ENCODE data around the gene WDR82. TPM values are rescaled to one million over a fixed set of nuclear protein-coding genes. Genes with fewer than 3 reads are reported as not detected.

WDR82 gene, protein sequence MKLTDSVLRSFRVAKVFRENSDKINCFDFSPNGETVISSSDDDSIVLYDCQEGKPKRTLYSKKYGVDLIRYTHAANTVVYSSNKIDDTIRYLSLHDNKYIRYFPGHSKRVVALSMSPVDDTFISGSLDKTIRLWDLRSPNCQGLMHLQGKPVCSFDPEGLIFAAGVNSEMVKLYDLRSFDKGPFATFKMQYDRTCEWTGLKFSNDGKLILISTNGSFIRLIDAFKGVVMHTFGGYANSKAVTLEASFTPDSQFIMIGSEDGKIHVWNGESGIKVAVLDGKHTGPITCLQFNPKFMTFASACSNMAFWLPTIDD
- total RNA-seq = 43.0 and 57.3 TPM in 2 replicates

DNA sequence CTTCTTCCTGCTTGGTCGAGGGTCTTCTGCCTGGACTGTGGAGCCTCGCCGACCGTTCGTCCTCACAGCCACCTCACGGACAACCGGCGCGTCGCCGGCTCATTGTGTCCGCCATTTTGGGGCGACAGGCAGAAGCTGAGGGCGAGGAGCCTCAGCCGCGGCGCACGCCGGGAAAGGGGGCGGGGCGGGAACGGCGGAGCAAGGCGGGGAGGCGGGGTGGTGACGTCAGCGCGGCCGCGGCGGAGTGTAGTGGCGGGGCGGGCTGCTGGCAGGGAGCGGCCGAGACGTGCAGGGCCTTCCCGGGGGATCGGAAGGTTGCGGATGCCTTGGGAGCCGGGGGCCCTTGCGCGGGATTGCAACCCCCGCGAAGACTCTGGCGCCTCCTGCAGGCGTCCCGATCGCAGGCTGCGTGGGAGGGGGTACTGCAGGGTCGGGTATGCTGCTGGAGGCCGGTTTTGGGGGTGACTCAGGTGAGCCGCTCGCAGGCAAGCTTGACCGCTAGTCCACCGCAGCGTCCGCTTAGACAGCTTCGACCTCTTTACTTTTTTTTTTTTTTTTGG, at the start of gene WDR82:
WDR82 (minus strand) TSS at position 140 of the 560 bp plus-strand sequence. CDS start 288 bp downstream, outside the sequence.

DNA sequence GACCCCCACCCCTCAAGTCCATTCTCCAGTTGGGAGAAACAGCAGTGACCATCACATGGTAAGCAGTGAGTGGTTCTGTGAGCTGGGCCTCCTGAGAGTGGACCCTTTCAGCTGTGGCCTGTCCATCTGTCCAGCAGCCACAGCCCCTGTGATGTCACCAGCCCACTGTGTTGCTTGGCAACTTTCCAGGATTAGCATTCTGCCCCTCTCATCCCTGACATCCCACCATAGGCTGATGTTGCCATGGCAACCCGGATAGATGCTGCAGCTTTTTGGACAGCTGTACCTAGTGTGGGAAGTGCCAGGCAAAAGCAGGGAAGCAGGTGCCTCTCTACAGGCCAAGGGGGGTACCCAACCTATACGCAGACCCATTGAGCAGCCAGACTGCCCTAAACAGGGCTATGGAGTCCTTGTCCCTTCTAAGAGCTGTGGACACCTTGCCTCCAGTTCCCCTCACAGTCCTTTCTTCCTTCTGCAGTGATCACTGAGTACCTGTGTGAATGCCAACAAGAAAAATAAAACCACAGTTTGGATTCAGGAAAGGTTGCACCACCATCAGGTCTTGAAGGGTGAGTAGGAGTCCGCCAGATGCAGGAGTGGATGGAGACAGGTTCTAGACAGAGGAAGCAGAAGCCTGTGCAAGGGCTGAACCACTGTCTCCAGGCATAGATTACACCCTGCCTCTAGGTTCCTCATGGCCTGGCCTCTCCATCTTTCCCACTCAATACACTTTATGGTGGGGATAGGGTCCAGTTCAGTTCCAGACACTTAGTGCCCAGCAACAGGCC, 37.7 kb upstream of the WDR82 start, which contains the start of gene DNAH1:
DNAH1 (plus strand) TSS at position 343 of the 788 bp plus-strand sequence. CDS start 6,124 bp downstream, outside the sequence.

DNA sequence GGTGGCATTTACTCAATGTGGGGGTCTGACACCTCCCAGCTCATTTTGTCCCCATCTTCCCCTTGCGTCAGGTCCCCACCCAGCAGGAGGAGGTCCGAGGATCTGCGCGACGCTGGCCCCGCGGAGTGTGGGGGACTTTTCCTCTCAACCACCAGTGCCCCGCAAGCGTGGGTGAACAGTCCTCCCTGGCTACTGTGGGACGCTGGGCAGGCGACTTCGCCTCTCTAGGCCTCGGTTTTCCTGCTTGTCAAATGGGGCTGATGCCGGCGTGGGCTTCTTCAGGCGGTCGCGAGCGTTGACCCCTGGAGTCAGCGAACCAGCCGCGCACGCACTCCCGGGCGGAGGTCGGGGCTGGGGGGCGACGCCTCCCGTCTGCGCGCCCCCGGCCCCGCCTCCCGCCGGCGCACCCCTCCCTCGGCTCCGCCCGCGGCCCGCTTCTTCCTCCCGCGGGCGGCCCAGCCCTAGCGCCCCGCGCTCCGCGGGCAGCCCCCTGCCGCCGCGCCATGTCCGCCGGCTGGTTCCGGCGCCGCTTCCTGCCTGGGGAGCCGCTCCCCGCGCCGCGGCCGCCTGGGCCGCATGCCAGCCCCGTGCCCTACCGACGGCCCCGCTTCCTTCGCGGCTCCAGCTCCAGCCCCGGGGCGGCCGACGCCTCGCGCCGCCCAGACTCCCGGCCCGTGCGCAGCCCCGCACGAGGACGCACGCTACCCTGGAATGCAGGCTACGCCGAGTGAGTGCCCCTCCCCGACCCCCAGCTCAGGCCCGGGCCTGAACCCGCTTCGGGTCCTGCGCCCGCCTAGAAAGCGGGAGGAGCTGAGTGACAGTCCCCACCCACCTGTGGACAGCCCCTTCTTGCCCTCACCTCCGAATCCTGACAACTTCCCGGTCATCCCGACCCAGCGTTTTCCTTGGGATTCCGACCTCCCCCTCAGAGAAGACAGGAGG, 32.9 kb downstream of the WDR82 start, which contains the start of gene PPM1M:
PPM1M (plus strand) TSS at position 438 of the 942 bp plus-strand sequence; CDS start at position 504, 66 bp downstream.

DNA sequence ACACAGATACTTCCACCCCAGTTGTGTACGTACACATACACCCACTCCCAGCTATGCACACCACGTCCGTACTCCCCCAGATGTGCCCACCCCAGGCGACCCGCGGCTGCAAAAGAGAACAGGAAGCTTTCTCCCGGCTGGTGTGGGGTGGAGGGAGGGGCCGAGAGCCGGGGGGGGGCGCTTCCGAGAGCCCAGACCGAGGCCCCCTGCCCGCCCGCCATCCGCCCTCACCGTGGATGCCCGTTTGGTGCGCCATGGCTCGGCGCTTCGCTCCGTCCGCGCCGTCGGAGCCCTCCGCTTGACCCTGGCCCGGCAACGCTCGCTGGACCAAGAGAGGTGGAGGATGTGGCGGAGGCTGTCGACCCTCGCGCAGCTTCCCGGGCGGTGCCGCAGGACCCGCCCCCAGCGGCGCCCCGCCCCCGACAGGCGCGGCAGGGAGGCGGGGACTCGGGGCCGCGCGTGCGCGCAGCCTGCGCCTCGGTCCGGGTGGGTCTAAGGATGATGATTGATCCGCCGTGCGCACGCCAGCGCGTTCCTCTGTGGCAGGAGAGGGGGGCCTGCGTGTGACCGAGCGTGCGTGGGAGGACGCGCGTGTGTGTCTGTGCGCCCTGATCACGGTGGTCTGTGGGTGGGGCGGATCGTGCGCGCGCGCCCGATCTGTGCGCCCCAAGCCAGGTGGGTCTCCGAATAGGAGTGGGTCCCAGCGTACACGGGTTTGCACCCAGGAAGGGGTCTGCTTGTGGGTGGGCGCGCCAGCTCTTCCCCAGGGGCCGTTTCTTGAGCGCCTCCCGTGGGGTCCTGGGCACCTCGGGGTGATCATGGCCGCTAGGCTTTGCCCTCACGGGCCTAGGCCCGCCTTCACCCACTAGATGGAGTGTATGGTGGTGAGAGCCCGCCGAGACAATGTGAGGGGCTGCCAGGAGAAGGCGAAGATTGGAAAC, 39.4 kb downstream of the WDR82 start, which contains the start of gene TWF2:
TWF2 (minus strand) TSS at position 398 of the 941 bp plus-strand sequence; CDS start at position 256, 142 bp downstream.

DNA sequence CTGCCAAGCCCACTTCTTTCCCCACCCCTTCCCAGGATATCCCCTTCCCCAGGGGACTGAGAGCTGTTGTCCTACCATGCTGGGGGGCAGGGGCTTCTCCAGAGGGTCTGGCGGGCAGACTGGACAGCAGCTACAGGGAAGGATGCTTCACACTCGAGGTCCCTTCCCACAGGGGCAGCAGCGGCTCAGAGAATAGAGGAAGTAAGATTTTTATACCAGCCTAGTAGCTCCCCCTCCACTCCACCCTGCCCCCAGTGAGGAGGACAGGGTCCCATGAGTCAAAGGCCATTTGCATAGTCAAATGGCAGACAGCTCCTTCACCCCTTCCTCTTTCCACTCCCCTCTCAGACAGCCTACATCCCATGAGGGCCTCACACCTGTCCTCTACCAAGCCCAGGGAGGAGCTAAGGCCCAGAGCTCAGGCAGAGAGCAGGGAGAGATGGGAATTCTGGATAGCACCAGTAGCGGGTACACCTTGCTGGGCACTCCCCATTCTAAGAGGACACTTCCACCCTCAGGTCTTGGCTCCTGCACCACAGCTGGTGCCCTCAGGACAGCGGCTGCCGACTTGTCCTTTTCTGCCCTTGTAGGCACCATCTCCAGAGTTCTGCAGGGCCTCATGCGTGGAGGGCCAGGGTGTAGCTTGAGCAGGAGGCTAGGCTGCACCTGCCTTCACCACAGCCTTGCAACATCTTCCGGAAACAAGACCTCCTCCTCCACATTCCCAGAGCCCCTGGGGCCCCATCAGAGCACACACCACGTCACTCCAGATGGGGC, 52.8 kb downstream of the WDR82 start, which contains the start of gene TLR9:
TLR9 (minus strand) TSS at position 194 of the 777 bp plus-strand sequence; CDS start at position 78, 116 bp downstream.

Small RNA genes within 50 kb of the gene (small RNA-seq; reads per million reads assigned to genes)
- gene MIR135A1 = not detected
- 1,186 reads per million, percentile 100 among the genes with 10 or more reads in this experiment for gene MIRLET7G

Other genes starting within 250 kb of the WDR82 start
- gene DUSP7, start 222.1 kb downstream of the WDR82 start, total RNA-seq = 8.1 and 19.5 TPM in 2 replicates
- gene POC1A, start 124.2 kb downstream of the WDR82 start, total RNA-seq = 9.9 and 11.9 TPM in 2 replicates
- gene ALAS1, start 80.5 kb downstream of the WDR82 start, total RNA-seq = 30.5 and 38.3 TPM in 2 replicates
- not detected in 2 replicates for gene TLR9, start 53.0 kb downstream of the WDR82 start, total RNA-seq
- 122 and 144 TPM in 2 replicates for gene TWF2, start 39.5 kb downstream of the WDR82 start, total RNA-seq
- 10.9 and 17.6 TPM in 2 replicates for gene PPM1M, start 32.9 kb downstream of the WDR82 start, total RNA-seq
- 18.0 and 18.4 TPM in 2 replicates for gene GLYCTK, start 9.2 kb upstream of the WDR82 start, total RNA-seq
- 2.5 and 6.6 TPM in 2 replicates for gene DNAH1, start 37.7 kb upstream of the WDR82 start, total RNA-seq
- 50.7 and 59.8 TPM in 2 replicates for gene BAP1, start 131.4 kb upstream of the WDR82 start, total RNA-seq
- 5.5 and 6.1 TPM in 2 replicates for gene PHF7, start 132.0 kb upstream of the WDR82 start, total RNA-seq
- 0.20 TPM in 1 of 2 replicates, not detected in the other for gene SEMA3G, start 166.5 kb upstream of the WDR82 start, total RNA-seq
- 0.37 TPM in 1 of 2 replicates, not detected in the other for gene TNNC1, start 175.4 kb upstream of the WDR82 start, total RNA-seq
- gene NISCH, start 177.0 kb upstream of the WDR82 start, total RNA-seq = 48.1 and 53.4 TPM in 2 replicates
- 0.20 and 1.8 TPM in 2 replicates for gene STAB1, start 216.7 kb upstream of the WDR82 start, total RNA-seq